Measurements from ENCODE around the gene SAG.

Gene SAG

GRCh38 chr2:233280114-233280693 is 27.4 kb upstream of the SAG start:
- Mint-ChIP-seq H3K4me3 (no peak overlapping the region), H3K36me3 (ENCODE audit: low read depth) (peaks cover 67% of the 10 kb centered on the region), H3K27ac (no peak overlapping the region), H3K9me3 (no peaks in the 10 kb centered on the region), H3K27me3 (ENCODE audit: low read depth) (no peaks in the 10 kb centered on the region), H3K4me1 (no peaks in the 10 kb centered on the region)
- no peak for TF ChIP-seq CTCF (IDR thresholded peaks at IDR 0.05; ENCODE audit: unreplicated experiment in 3 of 3)

GRCh38 chr2:233281553-233281952 is 26.1 kb upstream of the SAG start:
- Mint-ChIP-seq H3K4me3 (no peak overlapping the region), H3K36me3 (ENCODE audit: low read depth) (peaks cover 66% of the 10 kb centered on the region), H3K4me1 (no peaks in the 10 kb centered on the region), H3K27me3 (ENCODE audit: low read depth) (no peaks in the 10 kb centered on the region), H3K9me3 (no peaks in the 10 kb centered on the region), H3K27ac (no peak overlapping the region)
- TF ChIP-seq CTCF (IDR thresholded peaks at IDR 0.05; ENCODE audit: unreplicated experiment in 3 of 3): no peak

GRCh38 chr2:233281992-233282603 is 25.5 kb upstream of the SAG start:
- Mint-ChIP-seq H3K27ac (no peak overlapping the region), H3K4me3 (no peak overlapping the region), H3K9me3 (no peaks in the 10 kb centered on the region), H3K27me3 (ENCODE audit: low read depth) (no peaks in the 10 kb centered on the region), H3K36me3 (ENCODE audit: low read depth) (peaks cover 71% of the 10 kb centered on the region), H3K4me1 (no peaks in the 10 kb centered on the region)
- no peak for TF ChIP-seq CTCF (IDR thresholded peaks at IDR 0.05; ENCODE audit: unreplicated experiment in 3 of 3)

GRCh38 chr2:233285921-233286320 is 21.7 kb upstream of the SAG start:
- H3K27ac Mint-ChIP-seq: no peak overlapping the region
- no peak for TF ChIP-seq CTCF (IDR thresholded peaks at IDR 0.05; ENCODE audit: unreplicated experiment in 3 of 3)
- H3K36me3 Mint-ChIP-seq (ENCODE audit: low read depth): peaks cover 75% of the 10 kb centered on the region
- H3K4me1 Mint-ChIP-seq: no peaks in the 10 kb centered on the region
- H3K27me3 Mint-ChIP-seq (ENCODE audit: low read depth): no peaks in the 10 kb centered on the region
- H3K4me3 Mint-ChIP-seq: no peak overlapping the region
- no peaks in the 10 kb centered on the region for H3K9me3 Mint-ChIP-seq

GRCh38 chr2:233287871-233288270 is 19.7 kb upstream of the SAG start:
- Mint-ChIP-seq H3K4me3 (no peak overlapping the region), H3K4me1 (no peaks in the 10 kb centered on the region), H3K9me3 (no peaks in the 10 kb centered on the region), H3K27ac (no peak overlapping the region), H3K27me3 (ENCODE audit: low read depth) (no peaks in the 10 kb centered on the region), H3K36me3 (ENCODE audit: low read depth) (peaks cover 74% of the 10 kb centered on the region)
- TF ChIP-seq CTCF (IDR thresholded peaks at IDR 0.05; ENCODE audit: unreplicated experiment in 3 of 3): no peak

GRCh38 chr2:233288663-233289062 is 19.0 kb upstream of the SAG start:
- TF ChIP-seq CTCF (IDR thresholded peaks at IDR 0.05; ENCODE audit: unreplicated experiment in 3 of 3): no peak
- peaks cover 78% of the 10 kb centered on the region for H3K36me3 Mint-ChIP-seq (ENCODE audit: low read depth)
- H3K27me3 Mint-ChIP-seq (ENCODE audit: low read depth): no peaks in the 10 kb centered on the region
- no peak overlapping the region for H3K4me3 Mint-ChIP-seq
- H3K9me3 Mint-ChIP-seq: no peaks in the 10 kb centered on the region
- H3K27ac Mint-ChIP-seq: no peak overlapping the region
- H3K4me1 Mint-ChIP-seq: no peaks in the 10 kb centered on the region

Measured in nephron (organoid).